Mesodermal cell (in vitro differentiated cells): ENCODE results near the gene MND1.

Source experiments
- H3K27ac ChIP-seq: 2 replicates; pipeline ENCODE4 v1.7.0; 2013; ENCODE audit warnings: mild to moderate bottlenecking, low read depth, low read length, moderate library complexity; ENCODE audit not compliant: severe bottlenecking
- H3K36me3 ChIP-seq: 2 replicates; pipeline ENCODE4 v1.7.1; 2013; ENCODE audit warnings: mild to moderate bottlenecking, low read length, moderate library complexity; ENCODE audit not compliant: control insufficient read depth, insufficient read depth
- H3K4me1 ChIP-seq: one replicate; pipeline ENCODE4 v1.7.1; 2013; ENCODE audit warnings: mild to moderate bottlenecking, low read length; ENCODE audit not compliant: insufficient read depth, control insufficient read depth, poor library complexity, severe bottlenecking
- H3K4me3 ChIP-seq: 2 replicates; pipeline ENCODE4 v1.7.0; 2013; ENCODE audit warnings: low read length, control low read depth, mild to moderate bottlenecking; ENCODE audit not compliant: insufficient read depth, poor library complexity, severe bottlenecking; ENCODE audit errors: extremely low read depth
- H3K9me3 ChIP-seq: 2 replicates; pipeline ENCODE4 v1.7.1; 2013; ENCODE audit warnings: mild to moderate bottlenecking, low read length, moderate library complexity; ENCODE audit not compliant: control insufficient read depth
- WGBS, 2 experiments: methylation state at CpG; one replicate each; pipeline ENCODE4 v1.1.5; 2013; ENCODE audit warnings: missing lambda C conversion rate in 2 of 2; ENCODE audit not compliant: insufficient coverage in 2 of 2; 5-methylcytosine and 5-hydroxymethylcytosine counted together

The MND1 gene

GRCh38 chr4:153326513-153326912, 18.0 kb upstream of the MND1 start:
- Histone ChIP-seq H3K9me3 (no peaks in the 10 kb centered on the region), H3K36me3 (peaks cover 16% of the 10 kb centered on the region)

GRCh38 chr4:153327247-153327646, 17.2 kb upstream of the MND1 start:
- no peaks in the 10 kb centered on the region for H3K4me1 ChIP-seq
- peaks cover 16% of the 10 kb centered on the region for H3K36me3 ChIP-seq
- 100% methylated on average over 1 of the region's 1 CpG; no CpG with 5 or more reads in 1 of the 2 experiments for WGBS, 2 experiments

More at GRCh38 chr4:153326513-153326912, 18.0 kb upstream of the MND1 start:
- Histone ChIP-seq H3K27ac (no peak overlapping the region), H3K4me1 (no peaks in the 10 kb centered on the region), H3K4me3 (no peak overlapping the region)
- 94 to 95% methylated on average over 11 of the region's 11 CpGs for WGBS, 2 experiments

GRCh38 chr4:153332936-153333335, 11.6 kb upstream of the MND1 start:
- H3K4me3 ChIP-seq = no peak overlapping the region
- no peaks in the 10 kb centered on the region for H3K4me1 ChIP-seq
- no peak overlapping the region for H3K27ac ChIP-seq
- WGBS, 2 experiments = no CpG with 5 or more reads among the region's 2 CpGs
- no peaks in the 10 kb centered on the region for H3K9me3 ChIP-seq
- H3K36me3 ChIP-seq = peaks cover 8% of the 10 kb centered on the region

More at GRCh38 chr4:153327247-153327646, 17.2 kb upstream of the MND1 start:
- H3K9me3 ChIP-seq = no peaks in the 10 kb centered on the region
- no peak overlapping the region for H3K27ac ChIP-seq
- no peak overlapping the region for H3K4me3 ChIP-seq

- H3K36me3 ChIP-seq = peaks cover 8% of the 10 kb centered on the region
Observed at GRCh38 chr4:153333874-153334273, 10.6 kb upstream of the MND1 start.

GRCh38 chr4:153335665-153336064, 8.8 kb upstream of the MND1 start:
- peaks cover 13% of the 10 kb centered on the region for H3K36me3 ChIP-seq
- no peak overlapping the region for H3K27ac ChIP-seq
- H3K9me3 ChIP-seq = no peaks in the 10 kb centered on the region
- WGBS, 2 experiments = 93 to 100% methylated on average over 3 of the region's 4 CpGs
- no peak overlapping the region for H3K4me3 ChIP-seq
- H3K4me1 ChIP-seq = no peaks in the 10 kb centered on the region

More at GRCh38 chr4:153333874-153334273, 10.6 kb upstream of the MND1 start:
- H3K4me1 ChIP-seq = no peaks in the 10 kb centered on the region
- no peaks in the 10 kb centered on the region for H3K9me3 ChIP-seq
- H3K27ac ChIP-seq = no peak overlapping the region
- no peak overlapping the region for H3K4me3 ChIP-seq

GRCh38 chr4:153337686-153338085, 6.8 kb upstream of the MND1 start:
- peaks cover 10% of the 10 kb centered on the region for H3K36me3 ChIP-seq
- 90 to 96% methylated on average over 2 to 4 of the region's 4 CpGs for WGBS, 2 experiments
- H3K9me3 ChIP-seq = no peaks in the 10 kb centered on the region
- no peak overlapping the region for H3K4me3 ChIP-seq
- peaks cover 12% of the 10 kb centered on the region for H3K4me1 ChIP-seq
- H3K27ac ChIP-seq = no peak overlapping the region

GRCh38 chr4:153341575-153342090, 2.9 kb upstream of the MND1 start:
- Histone ChIP-seq H3K36me3 (peaks cover 10% of the 10 kb centered on the region), H3K4me1 (peaks cover 17% of the 10 kb centered on the region), H3K27ac (no peak overlapping the region), H3K4me3 (no peak overlapping the region), H3K9me3 (no peaks in the 10 kb centered on the region)
- WGBS, 2 experiments = 29 to 90% methylated on average over 2 to 3 of the region's 5 CpGs

GRCh38 chr4:153342751-153343552, 1.5 kb upstream of the MND1 start:
- Histone ChIP-seq H3K4me1 (peaks cover 22% of the 10 kb centered on the region), H3K4me3 (no peak overlapping the region), H3K27ac (no peak overlapping the region), H3K36me3 (peaks cover 10% of the 10 kb centered on the region), H3K9me3 (no peaks in the 10 kb centered on the region)
- 95 to 97% methylated on average over 5 to 6 of the region's 6 CpGs for WGBS, 2 experiments

- Histone ChIP-seq H3K27ac (peak overlapping the region; percentile 80), H3K4me1 (peaks cover 30% of the 10 kb centered on the region)
- 1% methylated on average over 28 to 33 of the region's 44 CpGs for WGBS, 2 experiments
Observed at GRCh38 chr4:153345012-153345981, 809 bp downstream of the MND1 start.

GRCh38 chr4:153346031-153346430, 1.5 kb downstream of the MND1 start:
- Histone ChIP-seq H3K4me1 (peaks cover 30% of the 10 kb centered on the region), H3K4me3 (peak overlapping the region; percentile 70)

More at GRCh38 chr4:153345012-153345981, 809 bp downstream of the MND1 start:
- H3K9me3 ChIP-seq = no peaks in the 10 kb centered on the region
- H3K4me3 ChIP-seq = peak overlapping the region; percentile 70
- peaks cover 7% of the 10 kb centered on the region for H3K36me3 ChIP-seq

More at GRCh38 chr4:153346031-153346430, 1.5 kb downstream of the MND1 start:
- 57 to 90% methylated on average over 1 of the region's 2 CpGs for WGBS, 2 experiments
- H3K36me3 ChIP-seq = peaks cover 4% of the 10 kb centered on the region
- no peaks in the 10 kb centered on the region for H3K9me3 ChIP-seq
- no peak overlapping the region for H3K27ac ChIP-seq
